ENCODE data around the gene KCTD14.

The KCTD14 gene

GRCh38 chr11:78023426-78023825 is 350 bp upstream of the KCTD14 start:
- Histone ChIP-seq H3K14ac (ENCODE audit: low read length) (no peak overlapping the region), H3K27ac (replicated peaks; ENCODE audit: low read length) (no peak overlapping the region), H3K79me1 (ENCODE audit: low read depth, low read length) (no peaks in the 10 kb centered on the region), H3K4me2 (ENCODE audit: insufficient read depth, low read length, poor library complexity, severe bottlenecking) (peak overlapping the region; percentile 69), H2BK12ac (ENCODE audit: low read length) (no peak overlapping the region), H2BK15ac (ENCODE audit: low read length) (no peak overlapping the region), H3K23ac (ENCODE audit: low read depth, low read length, poor library complexity) (no peak overlapping the region), H2BK120ac (ENCODE audit: low read depth, low read length) (no peak overlapping the region), H3K4ac (ENCODE audit: low read length) (no peak overlapping the region), H3K4me3 (ENCODE audit: low read length in 2 of 2) (no peak overlapping the region), H3K18ac (ENCODE audit: low read length) (no peak overlapping the region), H3K36me3 (replicated peaks in 1 of 2; ENCODE audit: control insufficient read depth in 2 of 2, insufficient read depth in 2 of 2, low read length in 2 of 2) (no peaks in the 10 kb centered on the region), H2AK5ac (ENCODE audit: low read depth, low read length) (no peak overlapping the region), H3K27me3 (ENCODE audit: control insufficient read depth in 3 of 3, insufficient read depth in 3 of 3, low read depth in 1 of 3, low read length in 3 of 3) (peaks cover 0 to 11% (median 0%) of the 10 kb centered on the region in 3 experiments), H4K91ac (ENCODE audit: low read depth, low read length, poor library complexity) (no peak overlapping the region), H3K4me1 (ENCODE audit: control insufficient read depth in 2 of 2, insufficient read depth in 1 of 2, low read depth in 1 of 2, low read length in 2 of 2) (peaks cover 2 to 10% of the 10 kb centered on the region in 2 donors), H2BK5ac (ENCODE audit: low read length) (no peak overlapping the region), H2AFZ (ENCODE audit: low read length) (peak overlapping the region; percentile 82), H3K9ac (ENCODE audit: low read depth, low read length, poor library complexity) (no peak overlapping the region), H4K8ac (ENCODE audit: low read depth, low read length) (no peak overlapping the region), H3K9me3 (replicated peaks in 1 of 2; ENCODE audit: control insufficient read depth in 2 of 2, insufficient read depth in 1 of 2, low read depth in 1 of 2, low read length in 2 of 2) (no peaks in the 10 kb centered on the region)
- WGBS, 2 donors (ENCODE audit: extremely low coverage in 2 of 2, insufficient read length in 2 of 2, insufficient replicate concordance in 1 of 2): no CpG with 5 or more reads among the region's 7 CpGs
- DNase-seq (ENCODE audit: low spot score): no peak

- Histone ChIP-seq H3K36me3 (replicated peaks in 1 of 2; ENCODE audit: control insufficient read depth in 2 of 2, insufficient read depth in 2 of 2, low read length in 2 of 2) (peaks cover 0 to 3% of the 10 kb centered on the region in 2 donors), H3K79me1 (ENCODE audit: low read depth, low read length) (no peaks in the 10 kb centered on the region), H4K91ac (ENCODE audit: low read depth, low read length, poor library complexity) (no peak overlapping the region), H2BK12ac (ENCODE audit: low read length) (no peak overlapping the region), H3K4ac (ENCODE audit: low read length) (no peak overlapping the region), H3K4me1 (ENCODE audit: control insufficient read depth in 2 of 2, insufficient read depth in 1 of 2, low read depth in 1 of 2, low read length in 2 of 2) (peaks cover 2 to 10% of the 10 kb centered on the region in 2 donors), H3K27me3 (ENCODE audit: control insufficient read depth in 3 of 3, insufficient read depth in 3 of 3, low read depth in 1 of 3, low read length in 3 of 3) (peaks cover 0 to 11% (median 0%) of the 10 kb centered on the region in 3 experiments), H4K8ac (ENCODE audit: low read depth, low read length) (no peak overlapping the region), H3K9me3 (replicated peaks in 1 of 2; ENCODE audit: control insufficient read depth in 2 of 2, insufficient read depth in 1 of 2, low read depth in 1 of 2, low read length in 2 of 2) (peaks cover 0 to 2% of the 10 kb centered on the region in 2 donors), H2BK120ac (ENCODE audit: low read depth, low read length) (no peak overlapping the region), H3K18ac (ENCODE audit: low read length) (no peak overlapping the region), H3K4me3 (ENCODE audit: low read length in 2 of 2) (no peak overlapping the region), H2BK5ac (ENCODE audit: low read length) (no peak overlapping the region), H2AK5ac (ENCODE audit: low read depth, low read length) (no peak overlapping the region), H3K23ac (ENCODE audit: low read depth, low read length, poor library complexity) (no peak overlapping the region), H2AFZ (ENCODE audit: low read length) (no peak overlapping the region), H3K14ac (ENCODE audit: low read length) (no peak overlapping the region), H3K27ac (replicated peaks; ENCODE audit: low read length) (no peak overlapping the region), H3K4me2 (ENCODE audit: insufficient read depth, low read length, poor library complexity, severe bottlenecking) (no peak overlapping the region), H2BK15ac (ENCODE audit: low read length) (no peak overlapping the region), H3K9ac (ENCODE audit: low read depth, low read length, poor library complexity) (no peak overlapping the region)
- no CpG with 5 or more reads among the region's 6 CpGs for WGBS, 2 donors (ENCODE audit: extremely low coverage in 2 of 2, insufficient read length in 2 of 2, insufficient replicate concordance in 1 of 2)
- DNase-seq (ENCODE audit: low spot score): no peak
Measured at GRCh38 chr11:78021611-78022010, 1.5 kb downstream of the KCTD14 start.

GRCh38 chr11:78020246-78020645 is 2.8 kb downstream of the KCTD14 start:
- DNase-seq (ENCODE audit: low spot score): no peak
- H3K27ac ChIP-seq (replicated peaks; ENCODE audit: low read length): no peak overlapping the region

GRCh38 chr11:78019808-78020207 is 3.3 kb downstream of the KCTD14 start:
- no peak overlapping the region for H2BK5ac ChIP-seq (ENCODE audit: low read length)
- H3K4me2 ChIP-seq (ENCODE audit: insufficient read depth, low read length, poor library complexity, severe bottlenecking): no peak overlapping the region
- H3K36me3 ChIP-seq (replicated peaks in 1 of 2; ENCODE audit: control insufficient read depth in 2 of 2, insufficient read depth in 2 of 2, low read length in 2 of 2): peaks cover 0 to 3% of the 10 kb centered on the region in 2 donors
- H2BK120ac ChIP-seq (ENCODE audit: low read depth, low read length): no peak overlapping the region
- no CpG with 5 or more reads among the region's 4 CpGs for WGBS, 2 donors (ENCODE audit: extremely low coverage in 2 of 2, insufficient read length in 2 of 2, insufficient replicate concordance in 1 of 2)
- H3K9ac ChIP-seq (ENCODE audit: low read depth, low read length, poor library complexity): no peak overlapping the region
- H2AFZ ChIP-seq (ENCODE audit: low read length): peak overlapping the region; percentile 67
- DNase-seq (ENCODE audit: low spot score): no peak
- H3K4me3 ChIP-seq (ENCODE audit: low read length in 2 of 2): no peak overlapping the region
- no peak overlapping the region for H3K14ac ChIP-seq (ENCODE audit: low read length)
- H3K23ac ChIP-seq (ENCODE audit: low read depth, low read length, poor library complexity): no peak overlapping the region
- no peak overlapping the region for H3K4ac ChIP-seq (ENCODE audit: low read length)
- no peak overlapping the region for H2BK15ac ChIP-seq (ENCODE audit: low read length)
- no peak overlapping the region for H3K18ac ChIP-seq (ENCODE audit: low read length)
- peaks cover 0 to 2% of the 10 kb centered on the region in 2 donors for H3K9me3 ChIP-seq (replicated peaks in 1 of 2; ENCODE audit: control insufficient read depth in 2 of 2, insufficient read depth in 1 of 2, low read depth in 1 of 2, low read length in 2 of 2)
- H2AK5ac ChIP-seq (ENCODE audit: low read depth, low read length): no peak overlapping the region
- no peak overlapping the region for H2BK12ac ChIP-seq (ENCODE audit: low read length)
- H3K4me1 ChIP-seq (ENCODE audit: control insufficient read depth in 2 of 2, insufficient read depth in 1 of 2, low read depth in 1 of 2, low read length in 2 of 2): peaks cover 2 to 10% of the 10 kb centered on the region in 2 donors
- no peak overlapping the region for H4K91ac ChIP-seq (ENCODE audit: low read depth, low read length, poor library complexity)
- no peak overlapping the region for H3K27ac ChIP-seq (replicated peaks; ENCODE audit: low read length)
- H3K27me3 ChIP-seq (ENCODE audit: control insufficient read depth in 3 of 3, insufficient read depth in 3 of 3, low read depth in 1 of 3, low read length in 3 of 3): peaks cover 0 to 11% (median 0%) of the 10 kb centered on the region in 3 experiments
- H3K79me1 ChIP-seq (ENCODE audit: low read depth, low read length): no peaks in the 10 kb centered on the region
- H4K8ac ChIP-seq (ENCODE audit: low read depth, low read length): no peak overlapping the region

More at GRCh38 chr11:78020246-78020645, 2.8 kb downstream of the KCTD14 start:
- Histone ChIP-seq H3K79me1 (ENCODE audit: low read depth, low read length) (no peaks in the 10 kb centered on the region), H3K23ac (ENCODE audit: low read depth, low read length, poor library complexity) (no peak overlapping the region), H3K4ac (ENCODE audit: low read length) (no peak overlapping the region), H3K27me3 (ENCODE audit: control insufficient read depth in 3 of 3, insufficient read depth in 3 of 3, low read depth in 1 of 3, low read length in 3 of 3) (peaks cover 0 to 11% (median 0%) of the 10 kb centered on the region in 3 experiments), H2BK120ac (ENCODE audit: low read depth, low read length) (no peak overlapping the region), H2AFZ (ENCODE audit: low read length) (peak overlapping the region; percentile 67), H3K14ac (ENCODE audit: low read length) (no peak overlapping the region), H3K4me3 (ENCODE audit: low read length in 2 of 2) (no peak overlapping the region), H2BK15ac (ENCODE audit: low read length) (no peak overlapping the region), H3K9me3 (replicated peaks in 1 of 2; ENCODE audit: control insufficient read depth in 2 of 2, insufficient read depth in 1 of 2, low read depth in 1 of 2, low read length in 2 of 2) (peaks cover 0 to 2% of the 10 kb centered on the region in 2 donors), H2AK5ac (ENCODE audit: low read depth, low read length) (no peak overlapping the region), H3K9ac (ENCODE audit: low read depth, low read length, poor library complexity) (no peak overlapping the region), H3K4me1 (ENCODE audit: control insufficient read depth in 2 of 2, insufficient read depth in 1 of 2, low read depth in 1 of 2, low read length in 2 of 2) (peaks cover 2 to 10% of the 10 kb centered on the region in 2 donors), H3K18ac (ENCODE audit: low read length) (no peak overlapping the region), H3K4me2 (ENCODE audit: insufficient read depth, low read length, poor library complexity, severe bottlenecking) (no peak overlapping the region), H3K36me3 (replicated peaks in 1 of 2; ENCODE audit: control insufficient read depth in 2 of 2, insufficient read depth in 2 of 2, low read length in 2 of 2) (peaks cover 0 to 3% of the 10 kb centered on the region in 2 donors), H4K91ac (ENCODE audit: low read depth, low read length, poor library complexity) (no peak overlapping the region), H2BK5ac (ENCODE audit: low read length) (no peak overlapping the region), H2BK12ac (ENCODE audit: low read length) (no peak overlapping the region), H4K8ac (ENCODE audit: low read depth, low read length) (no peak overlapping the region)
- WGBS, 2 donors (ENCODE audit: extremely low coverage in 2 of 2, insufficient read length in 2 of 2, insufficient replicate concordance in 1 of 2): no CpG with 5 or more reads among the region's 3 CpGs
